Adrenal gland (tissue), 12 donors: ENCODE results near the gene ATP6V1C2. TPM values are rescaled to one million over a fixed set of nuclear protein-coding genes. Genes with fewer than 3 reads are reported as not detected.

ENCODE experiments used
- DNase-seq, 7 donors: peaks; one replicate each; pipeline ENCODE4 v3.0.0-alpha.2; 2019 to 2020
- H3K27ac ChIP-seq, 5 donors: fragments of 200-600 bp; sonication (generic) in 4 of 5; 1 replicate in 3 of 5; 2 replicates in 2 of 5; pipeline versions ENCODE4 v1.5.1 to v1.8.0; 2016 to 2020; ENCODE audit warnings: mild to moderate bottlenecking in 1 of 5
- H3K27me3 ChIP-seq: fragments of 200-600 bp; 2 replicates; pipeline ENCODE4 v1.8.0; 2021
- H3K36me3 ChIP-seq, 2 donors: fragments of 200-600 bp; replicated peaks in 1 of 2; 1 replicate in 1 of 2; 2 replicates in 1 of 2; pipeline versions ENCODE4 v1.5.1 to v1.8.0; 2018 to 2022
- H3K4me1 ChIP-seq, 2 donors: fragments of 200-600 bp; replicated peaks in 1 of 2; 1 replicate in 1 of 2; 2 replicates in 1 of 2; pipeline versions ENCODE4 v1.5.1 to v1.8.0; 2018 to 2021
- H3K4me3 ChIP-seq, 4 donors: fragments of 200-600 bp; sonication (generic) in 3 of 4; one replicate each; pipeline ENCODE4 v1.5.1; 2016 to 2018
- H3K9me3 ChIP-seq, 3 donors: fragments of 200-600 bp; sonication (generic) in 1 of 3; replicated peaks in 1 of 3; 1 replicate in 2 of 3; 2 replicates in 1 of 3; pipeline versions ENCODE4 v1.5.1 to v1.8.0; 2016 to 2021
- POLR2A ChIP-seq, 2 donors: fragments of 450-650 bp; IDR thresholded peaks; one replicate each; pipeline ENCODE4 v1.6.1; 2017; ENCODE audit warnings: antibody characterized with exemption in 2 of 2, mild to moderate bottlenecking in 2 of 2, moderate library complexity in 1 of 2
- WGBS, 4 donors: extraction: QIAGEN DNeasy Blood & Tissue Kit in 2 of 4; methylation state at CpG; one replicate each; pipeline versions ENCODE4 v1.1.5 to v1.1.7; 2013 to 2017; 5-methylcytosine and 5-hydroxymethylcytosine counted together
- intact Hi-C, 2 donors: fragments of 100-400 bp; cut with DNase I; formaldehyde crosslinking; loops; one replicate each; pipeline versions ENCODE4 v1.14.1 to v1.15.0; 2022 to 2023
- polyA plus RNA-seq, 3 donors: library from polyadenylated mRNA; stranded (reverse); fragments of 200-250 nt in 2 of 3; fragments of 350-450 nt in 1 of 3; fragmentation: Illumina TruSeq in 1 of 3; extraction: RNeasy Lipid Tissue Mini Kit (QIAGEN cat#74804) in 1 of 3; gene quantifications; one replicate each; pipeline ENCODE4 v1.2.3, GENCODE V29; 2013 to 2014
- total RNA-seq, 9 donors: library from RNA; depleted of rRNA in 4 of 9; stranded (reverse); fragments of >200 nt in 4 of 9; fragments of 120-200 nt in 1 of 9; fragmentation: NEBNext Ultra II Directional in 1 of 9; extraction: Animal tissue kit (Norgen Biotek cat#: 25700) in 1 of 9; gene quantifications; one replicate each; pipeline versions ENCODE4 v1.1.0 to v1.2.4, GENCODE V29; 2013 to 2023
- TF ChIP-seq, protein P1 (sequence below), 6 experiments: fragments of 450-650 bp in 4 of 6; fragments of 200-600 bp in 2 of 6; sonication (generic) in 1 of 6; IDR thresholded peaks; 1 replicate in 5 of 6; 2 replicates in 1 of 6; pipeline versions ENCODE4 v1.5.1 to v1.8.0; 2016 to 2021; ENCODE audit warnings: antibody characterized with exemption in 6 of 6, mild to moderate bottlenecking in 2 of 6, moderate library complexity in 1 of 6
- donor health status: healthy with polysubstance abuse.
- donor health status: Bipolar disorder and iron deficiency.
- donor health status: DM: yes; HTN: yes; CAD: no.
- donor health status: DM: no; HTN: no; CAD: no.
- donor health status: DM: no; HTN: no; CAD: no.
- donor health status: DM: yes; HTN: yes; CAD: no.

The ATP6V1C2 gene
- total and polyA plus RNA-seq, 12 donors, result 0.14 to 7.7 (median 0.94) TPM; not detected in 1

GRCh38 chr2:10757814-10758286, 36.4 kb downstream of the ATP6V1C2 start:
- Histone ChIP-seq H3K27ac (no peak overlapping the region), H3K4me3 (no peak overlapping the region), H3K4me1 (no peaks in the 10 kb centered on the region), H3K27me3 (no peaks in the 10 kb centered on the region), H3K36me3 (no peaks in the 10 kb centered on the region), H3K9me3 (no peaks in the 10 kb centered on the region)
- TF ChIP-seq POLR2A (IDR thresholded peaks at IDR 0.05), result no peak
- TF ChIP-seq, protein P1, sequence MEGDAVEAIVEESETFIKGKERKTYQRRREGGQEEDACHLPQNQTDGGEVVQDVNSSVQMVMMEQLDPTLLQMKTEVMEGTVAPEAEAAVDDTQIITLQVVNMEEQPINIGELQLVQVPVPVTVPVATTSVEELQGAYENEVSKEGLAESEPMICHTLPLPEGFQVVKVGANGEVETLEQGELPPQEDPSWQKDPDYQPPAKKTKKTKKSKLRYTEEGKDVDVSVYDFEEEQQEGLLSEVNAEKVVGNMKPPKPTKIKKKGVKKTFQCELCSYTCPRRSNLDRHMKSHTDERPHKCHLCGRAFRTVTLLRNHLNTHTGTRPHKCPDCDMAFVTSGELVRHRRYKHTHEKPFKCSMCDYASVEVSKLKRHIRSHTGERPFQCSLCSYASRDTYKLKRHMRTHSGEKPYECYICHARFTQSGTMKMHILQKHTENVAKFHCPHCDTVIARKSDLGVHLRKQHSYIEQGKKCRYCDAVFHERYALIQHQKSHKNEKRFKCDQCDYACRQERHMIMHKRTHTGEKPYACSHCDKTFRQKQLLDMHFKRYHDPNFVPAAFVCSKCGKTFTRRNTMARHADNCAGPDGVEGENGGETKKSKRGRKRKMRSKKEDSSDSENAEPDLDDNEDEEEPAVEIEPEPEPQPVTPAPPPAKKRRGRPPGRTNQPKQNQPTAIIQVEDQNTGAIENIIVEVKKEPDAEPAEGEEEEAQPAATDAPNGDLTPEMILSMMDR (IDR thresholded peaks at IDR 0.05), result no peak
- DNase-seq, result peak in 1 of 7 donors; percentile 23
- WGBS, 4 donors, result 56 to 68% (median 60%) methylated on average over 6 of the region's 6 CpGs
- intact Hi-C loops, result no loop called here

GRCh38 chr2:10759151-10759714, 37.8 kb downstream of the ATP6V1C2 start:
- Histone ChIP-seq H3K27ac (no peak overlapping the region), H3K9me3 (no peaks in the 10 kb centered on the region), H3K27me3 (no peaks in the 10 kb centered on the region), H3K4me1 (no peaks in the 10 kb centered on the region), H3K4me3 (no peak overlapping the region), H3K36me3 (no peaks in the 10 kb centered on the region)
- TF ChIP-seq, protein P1 (IDR thresholded peaks at IDR 0.05), result no peak
- no peak for TF ChIP-seq POLR2A (IDR thresholded peaks at IDR 0.05)
- no peak for DNase-seq
- 84 to 93% (median 87%) methylated on average over 5 to 11 of the region's 11 CpGs for WGBS, 4 donors
- intact Hi-C loops, result no loop called here

GRCh38 chr2:10760794-10761504, 39.5 kb downstream of the ATP6V1C2 start:
- H3K27ac ChIP-seq, result no peak overlapping the region
- no peaks in the 10 kb centered on the region for H3K36me3 ChIP-seq
- H3K4me3 ChIP-seq, result no peak overlapping the region
- H3K27me3 ChIP-seq, result no peaks in the 10 kb centered on the region
- peak in 2 of 7 donors; percentile 32 to 33 for DNase-seq
- H3K9me3 ChIP-seq, result no peaks in the 10 kb centered on the region
- WGBS, 4 donors, result 71 to 80% (median 77%) methylated on average over 9 to 13 of the region's 13 CpGs
- TF ChIP-seq, protein P1 (IDR thresholded peaks at IDR 0.05), result no peak
- TF ChIP-seq POLR2A (IDR thresholded peaks at IDR 0.05), result no peak
- intact Hi-C loops, result no loop called here
- H3K4me1 ChIP-seq, result no peaks in the 10 kb centered on the region

DNA sequence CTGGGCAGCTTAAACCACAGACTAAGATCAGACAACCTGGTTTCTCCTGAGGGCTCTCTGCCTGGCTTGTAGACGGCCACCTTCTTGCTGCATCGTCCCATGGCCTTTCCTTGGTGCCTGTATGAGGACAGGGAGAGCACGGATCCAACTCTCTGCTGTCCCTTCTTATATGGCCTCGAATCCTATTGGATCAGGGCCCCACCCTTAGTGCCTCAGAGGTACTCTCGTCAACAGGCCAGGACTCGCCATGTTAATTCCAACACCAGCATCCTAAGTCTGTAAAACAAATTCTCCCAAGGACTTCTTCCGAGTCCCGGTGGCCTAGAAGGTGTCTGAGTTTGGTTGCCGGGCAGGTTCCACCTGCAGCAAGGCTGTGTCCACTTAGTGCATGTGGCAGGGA, 40.2 kb downstream of the ATP6V1C2 start:
- TF ChIP-seq POLR2A (IDR thresholded peaks at IDR 0.05), result no peak
- TF ChIP-seq, protein P1 (IDR thresholded peaks at IDR 0.05), result no peak
- WGBS, 4 donors, result 82 to 93% (median 88%) methylated on average over 8 to 9 of the region's 9 CpGs
- intact Hi-C loops, result no loop called here
- H3K4me1 ChIP-seq, result no peaks in the 10 kb centered on the region
- DNase-seq, result no peak
- H3K9me3 ChIP-seq, result no peaks in the 10 kb centered on the region
- H3K36me3 ChIP-seq, result no peaks in the 10 kb centered on the region
- H3K27me3 ChIP-seq, result no peaks in the 10 kb centered on the region
- H3K4me3 ChIP-seq, result no peak overlapping the region
- no peak overlapping the region for H3K27ac ChIP-seq
